ENCODE measurements around the gene RECK. TPM values are rescaled to one million over a fixed set of nuclear protein-coding genes. Genes with fewer than 3 reads are reported as not detected.
"Not testable (repeated sequence)": the region's sequence is repeated elsewhere in the genome, so short reads cannot be mapped to it uniquely, and the experiment has no call there.

Gene RECK
- total RNA-seq: 1.2 TPM

GRCh38 chr9:36036780-36037548 is at the start of gene RECK:
Gene RECK (plus strand): TSS chr9:36036913. CDS start chr9:36036999, 86 bp downstream.
- ATAC-seq: peak; percentile 88

DNA sequence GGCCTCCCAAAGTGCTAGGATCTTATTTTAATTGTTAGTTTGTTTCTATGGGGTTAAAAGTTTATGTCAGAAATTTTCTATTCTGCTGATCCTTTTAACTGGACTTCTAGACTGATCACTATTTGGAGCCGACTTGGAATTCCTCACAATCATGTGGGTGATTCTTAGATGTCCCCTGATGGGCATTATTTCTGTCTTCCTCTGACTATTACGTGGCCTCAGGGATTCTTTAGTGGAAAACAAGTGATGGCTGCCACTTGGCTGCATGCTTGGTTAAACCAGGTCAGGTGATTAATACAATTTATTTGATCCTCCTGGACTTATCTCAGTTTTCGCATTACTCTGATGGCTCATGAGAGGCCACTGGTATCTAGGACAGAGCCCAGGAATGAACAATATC is 46.6 kb upstream of the RECK start:
- ATAC-seq: no peak

DNA sequence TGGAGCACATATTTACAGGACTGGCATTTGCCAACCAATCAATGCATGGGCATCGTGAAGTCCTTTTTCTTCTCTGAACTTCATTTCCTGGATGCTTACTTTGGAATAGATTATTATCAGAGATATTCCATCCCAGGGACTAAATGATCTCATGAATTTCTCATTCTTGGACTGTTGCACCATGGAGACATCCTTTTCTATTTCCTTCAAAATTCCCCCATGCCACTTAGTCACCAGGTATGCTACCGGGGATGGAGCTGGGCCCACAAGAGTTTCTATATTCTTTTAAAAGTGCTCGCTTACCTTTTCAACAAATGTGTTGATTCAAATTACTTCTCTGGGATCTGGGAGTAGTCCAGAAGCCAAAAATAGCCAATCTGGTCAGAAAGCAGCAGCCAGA is 43.6 kb upstream of the RECK start:
- ATAC-seq: not testable (repeated sequence)

DNA sequence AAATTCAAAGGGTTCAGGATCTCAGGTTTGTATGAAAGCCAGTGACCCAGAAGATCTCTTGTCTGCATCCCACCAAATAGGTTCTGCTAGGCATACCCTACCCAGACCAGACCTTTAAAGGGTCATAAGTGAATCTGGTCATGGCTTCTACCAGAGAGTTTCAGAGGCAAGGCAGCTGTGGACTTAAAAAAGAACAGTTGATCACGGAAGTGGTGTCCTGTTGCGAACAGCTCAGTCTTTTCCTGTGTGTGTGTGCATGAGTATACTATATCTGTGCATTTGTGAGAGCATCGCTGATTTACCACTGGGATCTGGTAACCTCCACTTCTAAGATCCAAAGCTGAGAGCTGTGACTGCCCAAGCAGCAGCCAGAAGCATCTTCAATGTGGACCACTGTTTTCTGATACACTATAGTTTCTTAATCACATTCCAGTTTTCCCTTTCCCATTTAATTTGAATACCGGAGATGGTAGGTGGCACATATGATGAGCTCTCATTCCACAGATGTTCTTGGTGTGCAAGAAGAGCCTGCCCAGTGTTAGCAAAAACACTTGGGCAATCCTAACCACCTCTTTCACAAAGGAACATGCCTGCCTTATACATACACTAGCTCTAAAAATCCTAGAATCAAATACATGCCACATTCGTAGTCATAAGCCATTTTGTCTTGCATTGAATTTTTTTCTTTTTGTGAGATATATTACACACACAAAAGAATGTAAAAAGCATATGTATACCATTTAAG is 42.6 kb upstream of the RECK start:
- no peak for ATAC-seq

GRCh38 chr9:35994959-35995358 is 41.8 kb upstream of the RECK start:
- ATAC-seq: no peak

GRCh38 chr9:35996358-35996970 is 40.2 kb upstream of the RECK start:
- peak; percentile 20 for ATAC-seq

DNA sequence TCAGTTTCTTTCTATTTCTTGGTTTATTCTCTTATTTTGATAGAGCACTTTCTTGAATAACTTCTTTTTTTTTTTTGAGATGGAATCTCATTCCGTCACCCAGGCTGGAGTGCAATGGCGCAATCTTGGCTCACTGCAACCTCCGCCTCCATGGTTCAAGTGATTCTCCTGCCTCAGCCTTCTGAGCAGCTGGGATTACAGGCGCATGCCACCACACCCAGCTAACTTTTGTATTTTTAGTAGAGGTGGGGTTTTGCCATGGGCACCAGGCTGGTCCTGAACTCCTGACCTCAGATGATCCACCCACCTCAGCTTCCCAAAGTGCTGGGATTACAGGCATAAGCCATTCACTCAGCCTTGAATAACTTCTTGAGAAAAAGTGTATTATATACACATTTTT is 39.7 kb upstream of the RECK start:
- ATAC-seq: not testable (repeated sequence)

GRCh38 chr9:35998333-35998732 is 38.4 kb upstream of the RECK start:
- no peak for ATAC-seq

DNA sequence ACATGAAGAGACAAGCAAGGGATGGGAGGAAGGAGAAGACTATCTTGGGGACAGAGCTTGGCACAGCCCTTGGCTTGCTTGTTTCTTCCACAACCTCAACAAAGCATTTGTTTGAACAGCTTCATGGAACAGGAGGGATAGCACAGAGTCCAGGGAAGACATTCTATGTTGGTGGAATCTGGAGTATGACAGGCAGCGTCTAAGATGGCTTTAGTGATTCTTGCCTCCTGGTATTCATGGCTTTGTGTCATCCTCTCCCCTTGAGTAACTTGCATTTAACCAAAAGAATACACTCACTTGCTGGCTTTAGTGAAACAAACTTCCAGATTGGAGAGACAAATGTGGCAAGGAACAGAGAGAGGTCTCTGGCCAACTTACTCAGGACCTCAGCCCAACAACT is 30.8 kb upstream of the RECK start:
- no peak for ATAC-seq

- ATAC-seq: no peak
Observed at GRCh38 chr9:36006549-36007315, 30.0 kb upstream of the RECK start.

DNA sequence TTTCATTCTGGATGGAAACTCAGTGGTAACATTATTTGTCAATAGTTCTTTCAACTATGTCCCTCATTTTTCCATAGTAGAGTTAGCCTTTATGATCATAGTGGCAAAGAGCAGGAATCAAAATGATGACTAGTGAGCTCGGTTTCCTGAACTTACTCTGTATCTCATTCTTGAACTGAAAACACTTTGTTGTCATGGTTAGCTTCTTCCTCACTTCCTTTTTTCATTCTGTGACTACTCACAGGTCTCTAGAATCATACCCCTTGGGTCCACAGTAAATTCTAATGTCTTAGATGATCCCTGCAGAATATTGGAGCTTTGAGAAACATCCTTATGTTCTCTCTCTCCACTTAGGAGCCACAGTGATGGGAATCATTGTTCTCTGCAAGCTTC is 29.4 kb upstream of the RECK start:
- ATAC-seq: no peak

DNA sequence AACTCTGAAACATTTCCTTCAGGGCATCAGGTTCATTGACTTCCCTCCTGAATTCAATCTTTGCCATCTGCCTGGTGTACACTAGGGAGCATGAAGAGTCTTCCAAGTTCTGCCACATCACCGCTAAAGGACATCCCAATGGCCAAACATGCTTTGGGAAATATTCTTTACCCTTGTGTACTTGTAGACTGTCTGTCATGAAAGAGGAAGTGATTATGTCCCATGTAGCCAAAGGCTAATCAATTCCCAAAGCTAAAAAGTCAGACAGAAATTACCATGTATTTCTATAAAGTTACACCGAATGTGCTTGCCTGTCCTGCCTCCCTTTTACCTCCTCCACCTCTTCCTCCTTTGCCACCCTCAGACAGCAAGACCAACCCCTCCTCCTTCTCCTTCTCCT is 28.9 kb upstream of the RECK start:
- ATAC-seq: no peak

DNA sequence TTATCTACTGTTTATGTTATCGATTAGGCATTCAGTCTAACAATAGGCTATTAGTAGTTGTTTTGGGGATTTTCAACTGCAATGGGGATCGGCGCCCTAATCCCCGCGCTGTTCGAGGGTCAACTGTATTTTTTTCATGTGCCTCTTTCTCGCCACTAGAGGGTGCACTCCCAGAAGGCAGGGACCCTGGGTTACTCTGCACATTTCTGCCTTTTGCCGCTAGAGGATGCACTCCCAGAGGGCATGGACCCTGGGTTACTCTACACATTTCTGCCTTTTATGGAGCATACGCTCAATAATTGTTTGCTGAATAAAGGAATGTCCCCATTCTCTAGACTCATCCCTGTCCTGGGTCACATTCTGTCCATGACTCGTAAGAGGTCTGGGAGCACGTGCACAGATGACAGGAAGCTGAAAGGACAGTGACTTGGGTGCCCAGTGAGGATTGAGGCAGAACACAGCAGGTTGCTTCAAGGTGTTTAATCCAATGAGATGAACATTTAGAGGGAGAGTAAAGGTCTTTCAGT is 27.9 kb upstream of the RECK start:
- no peak for ATAC-seq

- ATAC-seq: no peak
Observed at GRCh38 chr9:36011379-36011778, 25.3 kb upstream of the RECK start.

DNA sequence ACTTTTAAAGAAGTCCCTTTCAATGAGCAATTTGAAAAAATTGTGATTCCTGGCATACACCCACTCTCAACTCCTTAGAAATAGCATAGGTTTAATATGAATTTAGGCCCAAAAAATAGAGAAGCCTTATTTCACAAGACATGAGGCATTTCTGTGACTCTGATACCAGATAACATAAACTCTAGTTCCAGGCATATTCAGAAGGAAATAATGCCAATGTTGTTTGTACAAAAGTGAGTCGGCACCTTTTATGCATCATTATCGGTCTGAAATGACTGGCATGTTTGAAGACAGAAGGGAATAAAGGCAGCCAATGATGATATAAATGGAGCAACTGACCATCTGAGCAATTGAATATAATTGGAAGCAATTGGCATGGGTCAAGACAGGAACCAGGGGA is 19.4 kb upstream of the RECK start:
- no peak for ATAC-seq

- no peak for ATAC-seq
Observed at GRCh38 chr9:36018129-36018528, 18.6 kb upstream of the RECK start.

DNA sequence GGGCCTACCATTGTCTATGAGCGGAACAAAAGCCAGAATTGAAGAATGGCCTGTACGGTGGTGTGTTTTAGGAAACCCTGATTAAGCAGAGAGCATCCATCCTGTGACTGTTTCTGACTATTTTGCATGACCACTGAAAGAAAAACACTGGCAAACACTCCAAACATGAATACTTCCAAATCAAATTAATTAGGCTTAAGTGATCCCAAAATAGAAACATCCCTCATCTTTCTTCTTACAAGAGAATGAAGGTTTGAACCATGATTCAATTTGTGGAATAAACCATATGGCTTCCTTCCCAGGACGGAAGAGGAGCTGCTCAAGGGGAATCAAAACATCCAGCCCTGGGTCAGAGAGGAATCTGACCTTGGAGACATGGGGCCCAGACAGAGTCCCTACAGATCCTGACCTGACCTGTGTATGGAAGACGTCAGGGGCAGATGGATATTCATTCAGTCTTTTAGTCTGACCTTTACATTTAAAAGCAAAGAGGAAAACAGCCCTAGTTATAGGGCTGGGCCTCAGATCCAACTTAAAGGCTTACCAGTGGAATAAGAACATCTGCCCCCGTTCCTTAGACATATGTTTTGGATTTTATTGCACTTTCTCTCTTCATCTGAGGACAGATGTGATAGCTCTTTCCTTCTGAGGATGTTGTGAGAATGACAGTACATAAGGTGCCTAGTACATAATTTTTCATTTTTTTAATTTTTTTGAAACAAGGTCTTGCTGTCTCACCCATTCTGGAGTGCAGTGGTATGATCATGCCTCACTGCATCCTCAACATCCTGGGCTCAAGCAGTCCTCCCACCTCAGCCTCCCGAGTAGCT is 17.6 kb upstream of the RECK start:
- ATAC-seq: no peak

DNA sequence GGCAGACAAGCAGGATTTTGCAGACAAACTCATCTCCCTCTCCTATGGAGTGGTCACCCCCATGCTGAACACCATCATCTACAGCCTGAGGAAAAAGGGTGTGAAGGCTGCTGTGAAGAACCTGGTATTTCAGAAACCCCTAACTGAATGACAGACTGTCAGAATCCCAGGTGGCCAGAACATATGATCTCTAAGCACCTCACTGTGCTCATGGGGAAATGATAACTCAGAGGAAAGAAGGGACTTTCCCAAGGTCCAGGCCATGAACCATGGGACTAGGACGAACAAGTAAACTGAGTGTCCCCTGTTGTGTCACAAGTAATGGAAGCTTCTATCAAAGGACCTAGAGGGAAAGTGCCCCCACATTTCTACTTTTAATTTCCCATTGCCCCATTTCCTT is 14.7 kb upstream of the RECK start:
- ATAC-seq: no peak

DNA sequence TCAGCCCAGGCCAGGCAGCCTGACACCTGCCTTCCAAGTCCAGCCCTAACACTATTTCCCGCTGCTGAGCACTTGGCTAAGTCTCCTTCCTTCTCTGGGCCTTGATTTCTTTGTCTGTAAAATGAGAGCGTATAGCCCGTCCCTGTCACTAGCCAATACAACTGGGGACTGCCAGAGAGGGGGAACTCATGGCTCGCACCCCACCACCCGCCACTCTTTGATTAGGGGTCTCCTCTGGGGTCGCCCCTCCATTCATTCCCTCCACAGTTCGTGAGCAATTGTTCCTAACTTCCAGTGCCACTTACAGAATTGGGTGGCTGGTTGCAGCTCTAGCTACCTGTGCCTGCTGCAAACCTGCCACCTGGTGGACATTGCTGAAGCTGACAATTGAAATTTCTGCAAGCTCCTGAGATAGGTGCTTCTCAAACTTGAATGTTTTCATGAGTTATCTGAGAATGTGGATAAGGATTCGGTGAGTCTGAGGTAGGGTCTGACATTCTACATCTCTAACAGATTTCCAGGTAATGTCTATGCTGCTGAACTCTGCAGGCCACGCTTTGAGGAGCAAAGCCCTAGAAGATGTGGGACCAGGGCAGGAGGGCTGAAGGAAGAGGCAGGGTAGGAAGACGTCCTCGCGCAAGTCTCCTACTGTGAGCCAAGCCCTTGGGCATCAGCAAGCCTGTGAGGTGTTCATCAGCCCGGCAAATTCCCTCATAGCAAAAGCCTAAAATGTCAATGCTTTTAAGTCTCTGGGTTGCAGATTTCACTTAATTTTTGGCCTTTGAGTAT is 13.3 kb upstream of the RECK start:
- peak; percentile 82 for ATAC-seq

- ATAC-seq: no peak
Observed at GRCh38 chr9:36025746-36026145, 11.0 kb upstream of the RECK start.

- ATAC-seq: no peak
Observed at GRCh38 chr9:36029202-36029601, 7.5 kb upstream of the RECK start.
